Measurements from ENCODE around the gene MYO6. TPM values are rescaled to one million over a fixed set of nuclear protein-coding genes. Genes with fewer than 3 reads are reported as not detected.

MYO6 gene
- total RNA-seq, 1 donor = 15.1 TPM

GRCh38 chr6:75834447-75834846, 85.4 kb downstream of the MYO6 start:
- no peak for DNase-seq (ENCODE audit: low read depth)
- TF ChIP-seq, protein P1, sequence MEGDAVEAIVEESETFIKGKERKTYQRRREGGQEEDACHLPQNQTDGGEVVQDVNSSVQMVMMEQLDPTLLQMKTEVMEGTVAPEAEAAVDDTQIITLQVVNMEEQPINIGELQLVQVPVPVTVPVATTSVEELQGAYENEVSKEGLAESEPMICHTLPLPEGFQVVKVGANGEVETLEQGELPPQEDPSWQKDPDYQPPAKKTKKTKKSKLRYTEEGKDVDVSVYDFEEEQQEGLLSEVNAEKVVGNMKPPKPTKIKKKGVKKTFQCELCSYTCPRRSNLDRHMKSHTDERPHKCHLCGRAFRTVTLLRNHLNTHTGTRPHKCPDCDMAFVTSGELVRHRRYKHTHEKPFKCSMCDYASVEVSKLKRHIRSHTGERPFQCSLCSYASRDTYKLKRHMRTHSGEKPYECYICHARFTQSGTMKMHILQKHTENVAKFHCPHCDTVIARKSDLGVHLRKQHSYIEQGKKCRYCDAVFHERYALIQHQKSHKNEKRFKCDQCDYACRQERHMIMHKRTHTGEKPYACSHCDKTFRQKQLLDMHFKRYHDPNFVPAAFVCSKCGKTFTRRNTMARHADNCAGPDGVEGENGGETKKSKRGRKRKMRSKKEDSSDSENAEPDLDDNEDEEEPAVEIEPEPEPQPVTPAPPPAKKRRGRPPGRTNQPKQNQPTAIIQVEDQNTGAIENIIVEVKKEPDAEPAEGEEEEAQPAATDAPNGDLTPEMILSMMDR (IDR thresholded peaks at IDR 0.05; ENCODE audit: insufficient read depth, low read depth, low read length) = no peak
- no peak overlapping the region for H3K4me3 ChIP-seq (ENCODE audit: low read depth, low read length)

DNA sequence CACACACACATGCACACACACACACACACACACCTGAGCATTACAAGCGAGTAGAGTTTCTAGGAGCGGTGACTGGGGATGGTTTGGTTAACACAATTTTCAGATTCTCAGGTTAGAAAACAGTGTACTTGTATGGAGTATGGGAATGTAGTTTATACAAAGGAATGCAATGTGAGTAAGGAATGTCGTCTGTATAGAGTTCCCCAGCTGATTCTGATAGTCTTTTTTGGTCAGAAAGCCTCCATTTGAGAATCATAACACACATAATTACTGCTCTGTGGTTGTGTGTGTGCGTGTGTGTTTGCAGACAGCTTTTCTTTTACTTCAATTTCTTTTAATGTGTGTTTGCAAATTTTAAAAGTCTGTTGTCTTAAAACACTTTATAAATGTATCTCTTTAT, 93.2 kb downstream of the MYO6 start:
- TF ChIP-seq, protein P1 (IDR thresholded peaks at IDR 0.05; ENCODE audit: insufficient read depth, low read depth, low read length) = no peak
- H3K4me3 ChIP-seq (ENCODE audit: low read depth, low read length) = no peak overlapping the region
- DNase-seq (ENCODE audit: low read depth) = no peak

- TF ChIP-seq, protein P1 (IDR thresholded peaks at IDR 0.05; ENCODE audit: insufficient read depth, low read depth, low read length) = no peak
- no peak overlapping the region for H3K4me3 ChIP-seq (ENCODE audit: low read depth, low read length)
- DNase-seq (ENCODE audit: low read depth) = no peak
Observed at GRCh38 chr6:75842732-75843131, 93.7 kb downstream of the MYO6 start.

- TF ChIP-seq, protein P1 (IDR thresholded peaks at IDR 0.05; ENCODE audit: insufficient read depth, low read depth, low read length) = no peak
- DNase-seq (ENCODE audit: low read depth) = no peak
- no peak overlapping the region for H3K4me3 ChIP-seq (ENCODE audit: low read depth, low read length)
Observed at GRCh38 chr6:75843396-75843795, 94.4 kb downstream of the MYO6 start.

GRCh38 chr6:75848274-75848673, 99.2 kb downstream of the MYO6 start:
- DNase-seq (ENCODE audit: low read depth) = no peak
- TF ChIP-seq, protein P1 (IDR thresholded peaks at IDR 0.05; ENCODE audit: insufficient read depth, low read depth, low read length) = no peak

GRCh38 chr6:75849329-75850025, 100.4 kb downstream of the MYO6 start:
- no peak overlapping the region for H3K4me3 ChIP-seq (ENCODE audit: low read depth, low read length)
- peak; percentile 57 for DNase-seq (ENCODE audit: low read depth)
- TF ChIP-seq, protein P1 (IDR thresholded peaks at IDR 0.05; ENCODE audit: insufficient read depth, low read depth, low read length) = no peak

More at GRCh38 chr6:75848274-75848673, 99.2 kb downstream of the MYO6 start:
- no peak overlapping the region for H3K4me3 ChIP-seq (ENCODE audit: low read depth, low read length)

Measured in fibroblast of villous mesenchyme (primary cell).